ENCODE results near the gene IFNL4.

DNA sequence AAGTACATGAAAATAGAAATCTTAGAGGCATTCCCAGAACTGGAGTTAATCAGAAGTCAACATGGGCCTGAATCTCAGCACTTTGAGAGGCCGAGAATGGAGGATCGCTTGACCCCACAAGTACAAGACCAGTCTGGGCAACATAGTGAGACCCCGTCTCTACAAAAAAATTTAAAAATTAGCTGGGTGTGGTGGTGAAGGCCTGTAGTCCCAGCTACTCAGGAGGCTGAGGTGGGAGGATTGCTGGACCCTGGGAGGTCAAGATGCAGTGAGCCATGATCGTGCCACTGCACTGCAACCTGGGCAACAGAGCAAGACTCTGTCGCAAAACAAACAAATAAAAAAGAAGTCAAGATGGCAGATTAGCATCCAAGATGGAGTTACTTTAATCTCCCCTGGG is 28.1 kb upstream of the IFNL4 start:
- TF ChIP-seq FOXP4 (CRISPR knock-in tag; IDR thresholded peaks at IDR 0.05; ENCODE audit: borderline replicate concordance) (no peak), ZNF445 (CRISPR knock-in tag; IDR thresholded peaks at IDR 0.05; ENCODE audit: low read depth) (no peak), BHLHE40 (IDR thresholded peaks at IDR 0.05; ENCODE audit: low read length) (no peak), ZNF24 (IDR thresholded peaks at IDR 0.05) (no peak), SMARCA4 (IDR thresholded peaks at IDR 0.05) (no peak), RNF2 (IDR thresholded peaks at IDR 0.05) (no peak), CEBPB (tag; IDR thresholded peaks at IDR 0.05) (no peak)
- TF ChIP-seq, protein P1, sequence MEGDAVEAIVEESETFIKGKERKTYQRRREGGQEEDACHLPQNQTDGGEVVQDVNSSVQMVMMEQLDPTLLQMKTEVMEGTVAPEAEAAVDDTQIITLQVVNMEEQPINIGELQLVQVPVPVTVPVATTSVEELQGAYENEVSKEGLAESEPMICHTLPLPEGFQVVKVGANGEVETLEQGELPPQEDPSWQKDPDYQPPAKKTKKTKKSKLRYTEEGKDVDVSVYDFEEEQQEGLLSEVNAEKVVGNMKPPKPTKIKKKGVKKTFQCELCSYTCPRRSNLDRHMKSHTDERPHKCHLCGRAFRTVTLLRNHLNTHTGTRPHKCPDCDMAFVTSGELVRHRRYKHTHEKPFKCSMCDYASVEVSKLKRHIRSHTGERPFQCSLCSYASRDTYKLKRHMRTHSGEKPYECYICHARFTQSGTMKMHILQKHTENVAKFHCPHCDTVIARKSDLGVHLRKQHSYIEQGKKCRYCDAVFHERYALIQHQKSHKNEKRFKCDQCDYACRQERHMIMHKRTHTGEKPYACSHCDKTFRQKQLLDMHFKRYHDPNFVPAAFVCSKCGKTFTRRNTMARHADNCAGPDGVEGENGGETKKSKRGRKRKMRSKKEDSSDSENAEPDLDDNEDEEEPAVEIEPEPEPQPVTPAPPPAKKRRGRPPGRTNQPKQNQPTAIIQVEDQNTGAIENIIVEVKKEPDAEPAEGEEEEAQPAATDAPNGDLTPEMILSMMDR (IDR thresholded peaks at IDR 0.05 in 2 of 3, conservative IDR thresholded peaks at IDR 0.05 in 1 of 3; ENCODE audit: insufficient read depth in 2 of 3, low read depth in 1 of 3, low read length in 3 of 3) = no peak

Data from K562 (cell line).